A673 (cell line): ENCODE results near the gene CCNI.

Experiments
- CTCF ChIP-seq: fragments of 300-800, 200-600 bp; sonication (generic); conservative IDR thresholded peaks from 2 replicates; pipeline ENCODE4 v1.5.1; 2017; ENCODE audit warnings: low read depth, mild to moderate bottlenecking, antibody characterized with exemption, low read length, moderate library complexity, mixed read lengths
- EZH2 ChIP-seq: fragments of 200-600 bp; sonication (generic); IDR thresholded peaks from 2 replicates; pipeline ENCODE4 v1.6.1; 2017; ENCODE audit warnings: borderline replicate concordance, low read depth, mild to moderate bottlenecking, mixed read lengths, antibody characterized with exemption, low read length; ENCODE audit not compliant: poor library complexity, severe bottlenecking

DNA sequence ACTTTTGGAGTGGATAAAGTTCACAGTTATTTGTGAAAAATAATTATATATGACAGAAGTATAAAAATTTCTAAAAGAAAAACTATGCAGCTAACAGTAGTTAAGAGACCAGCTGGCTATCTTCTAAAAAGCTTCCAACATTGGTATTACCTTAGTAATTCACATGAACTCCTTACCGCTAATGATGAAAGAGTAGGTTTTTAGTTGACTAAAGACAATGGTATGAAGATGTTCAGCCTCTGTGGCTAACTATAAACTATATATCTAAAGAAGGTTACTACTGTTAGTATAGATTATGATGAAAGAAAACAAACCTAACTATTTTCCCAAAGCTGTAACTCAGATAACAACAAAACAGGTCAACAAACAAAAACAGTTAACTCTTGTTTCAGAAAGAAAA, 10.4 kb downstream of the CCNI start:
- TF ChIP-seq CTCF (no peak), EZH2 (no peak)
